RWPE2 (cell line): ENCODE results near the gene IGSF9B.

ENCODE experiments used
- ATAC-seq: fragments of 200-7000 bp; cut with Tn5 transposase; 3 replicates; pipeline ENCODE4 v1.9.1; 2021; ENCODE audit warnings: low read depth
- DNase-seq: peaks from one replicate; pipeline ENCODE4 v3.0.0-alpha.2; 2020; ENCODE audit warnings: low spot score
- H3K27ac ChIP-seq: fragments of 450-650 bp; 2 replicates; pipeline ENCODE4 v1.5.1; 2017; ENCODE audit warnings: mild to moderate bottlenecking; ENCODE audit not compliant: poor library complexity, severe bottlenecking
- H3K27me3 ChIP-seq: fragments of 250-450 bp; sonication (Bioruptor Pico); 2 replicates; pipeline ENCODE4 v1.5.1; 2021; ENCODE audit warnings: mild to moderate bottlenecking, moderate library complexity; ENCODE audit not compliant: insufficient read depth, poor library complexity, severe bottlenecking
- H3K36me3 ChIP-seq: fragments of 250-450 bp; sonication (Bioruptor Pico); 2 replicates; pipeline ENCODE4 v1.5.1; 2020; ENCODE audit warnings: low read depth, mild to moderate bottlenecking, moderate library complexity
- H3K4me1 ChIP-seq: fragments of 250-450 bp; sonication (Bioruptor Pico); 2 replicates; pipeline ENCODE4 v1.5.1; 2021; ENCODE audit warnings: mild to moderate bottlenecking, moderate library complexity; ENCODE audit not compliant: insufficient read depth, poor library complexity, severe bottlenecking
- H3K4me3 ChIP-seq: fragments of 250-450 bp; sonication (Bioruptor Pico); 2 replicates; pipeline ENCODE4 v1.5.1; 2021; ENCODE audit warnings: mild to moderate bottlenecking, moderate library complexity; ENCODE audit not compliant: severe bottlenecking
- H3K9me3 ChIP-seq: fragments of 250-450 bp; sonication (Bioruptor Pico); 2 replicates; pipeline ENCODE4 v1.5.1; 2021; ENCODE audit warnings: mild to moderate bottlenecking, moderate library complexity; ENCODE audit not compliant: severe bottlenecking
- CTCF ChIP-seq: fragments of 450-650 bp; IDR thresholded peaks from one replicate; pipeline ENCODE4 v1.5.1; 2017; ENCODE audit warnings: mild to moderate bottlenecking, moderate library complexity; ENCODE audit not compliant: poor library complexity, severe bottlenecking

IGSF9B gene

GRCh38 chr11:133920109-133920990, 36.4 kb downstream of the IGSF9B start:
- no peak overlapping the region for H3K27ac ChIP-seq
- no peak for ATAC-seq
- no peaks in the 10 kb centered on the region for H3K4me1 ChIP-seq
- no peaks in the 10 kb centered on the region for H3K9me3 ChIP-seq
- TF ChIP-seq CTCF: no peak
- H3K27me3 ChIP-seq: no peaks in the 10 kb centered on the region
- DNase-seq: no peak
- H3K4me3 ChIP-seq: no peak overlapping the region
- H3K36me3 ChIP-seq: no peaks in the 10 kb centered on the region

DNA sequence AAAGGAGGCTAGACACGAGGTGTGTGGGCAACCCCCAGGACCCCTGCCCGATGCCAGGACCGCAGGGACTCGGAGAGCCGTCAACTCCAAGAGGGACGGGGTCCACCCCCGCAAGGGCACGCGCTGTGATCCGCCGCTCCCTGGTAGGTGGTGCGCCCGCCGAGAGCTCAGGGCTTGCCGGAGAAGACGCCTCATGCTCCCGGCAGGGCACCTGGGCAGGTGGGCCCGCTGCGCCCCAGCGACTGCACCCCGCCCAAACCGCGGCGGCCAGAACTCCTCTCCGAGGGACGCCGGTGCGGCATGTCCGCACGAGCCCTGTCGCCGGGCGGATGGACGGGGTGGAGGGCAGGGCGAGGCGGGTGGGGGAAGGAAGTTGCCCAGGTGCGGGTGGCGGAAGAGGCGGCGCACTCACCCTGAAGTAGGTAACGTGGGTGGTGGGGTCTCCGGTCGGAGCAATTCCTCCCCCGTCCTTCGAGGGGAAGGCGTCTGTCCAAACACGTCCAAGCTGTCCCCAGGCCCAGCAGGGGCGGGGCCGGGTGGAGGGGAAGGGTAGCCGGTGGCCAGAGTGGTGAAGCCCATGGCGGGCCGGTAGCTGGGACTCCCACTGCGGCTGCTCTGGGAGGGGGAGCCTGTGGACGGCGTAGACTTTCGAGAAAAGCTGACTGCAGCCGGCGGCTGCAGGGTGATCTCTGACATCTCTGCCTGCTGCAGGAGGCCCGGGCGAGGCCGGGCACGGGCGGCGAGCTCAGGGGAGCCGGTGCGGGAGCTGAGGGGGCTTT, 37.2 kb downstream of the IGSF9B start:
- H3K4me1 ChIP-seq: no peaks in the 10 kb centered on the region
- DNase-seq: no peak
- ATAC-seq: no peak
- H3K27me3 ChIP-seq: no peaks in the 10 kb centered on the region
- no peaks in the 10 kb centered on the region for H3K9me3 ChIP-seq
- H3K4me3 ChIP-seq: no peak overlapping the region
- H3K36me3 ChIP-seq: no peaks in the 10 kb centered on the region
- no peak for TF ChIP-seq CTCF
- no peak overlapping the region for H3K27ac ChIP-seq

- TF ChIP-seq CTCF: no peak
- no peaks in the 10 kb centered on the region for H3K36me3 ChIP-seq
- H3K4me1 ChIP-seq: no peaks in the 10 kb centered on the region
- ATAC-seq (peak; percentile 24), DNase-seq (no peak)
- H3K4me3 ChIP-seq: no peak overlapping the region
- no peak overlapping the region for H3K27ac ChIP-seq
- H3K27me3 ChIP-seq: no peaks in the 10 kb centered on the region
- H3K9me3 ChIP-seq: no peaks in the 10 kb centered on the region
These were observed 38.0 kb downstream of the IGSF9B start for GRCh38 chr11:133918608-133919260.

GRCh38 chr11:133917921-133918607, 38.7 kb downstream of the IGSF9B start:
- no peaks in the 10 kb centered on the region for H3K9me3 ChIP-seq
- peak; percentile 45 for ATAC-seq
- H3K4me3 ChIP-seq: no peak overlapping the region
- peak; percentile 29 for DNase-seq
- H3K4me1 ChIP-seq: no peaks in the 10 kb centered on the region
- H3K27me3 ChIP-seq: no peaks in the 10 kb centered on the region
- no peak for TF ChIP-seq CTCF
- H3K36me3 ChIP-seq: no peaks in the 10 kb centered on the region
- H3K27ac ChIP-seq: no peak overlapping the region
